SKM-1 treated with dmso at 0.1 percent for 144 hours (cell line): ENCODE results near the gene POLR2H.

Source experiments
- DNase-seq: peaks from one replicate; lab custom pipeline; 2025; ENCODE audit not compliant: unreplicated experiment; lab: John Stamatoyannopoulos, UW

Gene POLR2H

DNA sequence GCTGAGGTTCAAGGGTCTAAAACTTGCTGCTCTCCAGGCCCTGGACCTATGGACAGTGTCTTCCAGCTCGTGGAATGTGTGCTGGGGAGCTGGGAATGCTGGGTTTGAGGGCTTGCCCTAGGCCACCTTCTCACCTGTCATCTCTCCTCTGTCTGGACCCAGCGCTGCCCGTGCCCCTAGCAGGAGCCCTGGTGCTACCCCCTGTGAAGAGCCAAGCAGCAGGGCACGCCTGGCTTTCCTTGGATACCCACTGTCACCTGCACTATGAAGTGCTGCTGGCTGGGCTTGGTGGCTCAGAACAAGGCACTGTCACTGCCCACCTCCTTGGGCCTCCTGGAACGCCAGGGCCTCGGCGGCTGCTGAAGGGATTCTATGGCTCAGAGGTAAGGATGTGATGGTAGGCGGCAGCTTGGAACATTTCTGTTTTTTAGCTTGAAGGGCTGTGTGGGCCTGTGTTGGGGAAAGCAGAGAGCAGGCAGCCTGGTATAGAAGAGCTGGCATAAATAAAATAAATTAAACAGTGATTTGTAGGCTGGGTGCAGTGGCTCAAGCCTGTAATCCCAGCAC lies 23.4 kb downstream of the POLR2H start:
- DNase-seq = no peak

- DNase-seq = no peak
Measured at GRCh38 chr3:184386047-184386806, 24.7 kb downstream of the POLR2H start.

DNA sequence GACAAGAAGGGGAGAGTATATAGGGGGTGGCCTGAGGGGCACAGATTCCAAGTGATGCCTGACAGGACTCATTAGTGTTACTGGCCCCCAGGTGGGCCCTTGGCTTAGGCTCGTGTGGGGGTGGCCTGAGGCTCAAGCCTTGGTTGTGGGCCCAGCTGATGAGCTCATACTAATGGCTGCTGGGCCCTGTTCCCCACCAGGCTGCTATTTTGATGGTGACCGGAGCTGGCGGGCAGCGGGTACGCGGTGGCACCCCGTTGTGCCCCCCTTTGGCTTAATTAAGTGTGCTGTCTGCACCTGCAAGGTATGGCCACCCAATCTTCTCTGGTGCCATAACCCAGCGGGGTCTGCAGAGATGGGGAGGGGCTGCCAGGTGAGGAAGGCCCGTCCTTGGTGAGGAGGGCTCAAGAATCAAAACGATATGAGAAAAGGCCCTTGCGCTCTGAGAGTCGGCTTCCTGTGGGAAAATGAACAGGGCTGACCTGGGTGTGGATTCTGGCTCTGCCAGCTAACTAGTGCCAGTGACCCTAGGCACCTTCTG lies 25.7 kb downstream of the POLR2H start:
- no peak for DNase-seq

- no peak for DNase-seq
Measured at GRCh38 chr3:184388164-184388935, 26.8 kb downstream of the POLR2H start.

DNA sequence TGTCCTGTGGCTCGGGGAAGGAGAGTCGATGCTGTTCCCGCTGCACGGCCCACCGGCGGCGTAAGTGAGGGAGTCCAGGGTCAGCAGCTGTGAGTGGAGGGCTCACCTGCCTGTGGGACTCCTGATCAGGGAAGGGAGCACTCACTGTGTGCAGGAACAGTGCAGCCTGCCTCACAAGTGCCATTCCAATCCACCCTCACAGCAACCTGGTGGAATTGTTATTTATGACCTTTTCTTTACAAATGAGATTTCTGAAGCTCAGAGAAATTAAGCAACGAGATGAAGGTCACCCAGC lies 27.4 kb downstream of the POLR2H start:
- DNase-seq = no peak

DNA sequence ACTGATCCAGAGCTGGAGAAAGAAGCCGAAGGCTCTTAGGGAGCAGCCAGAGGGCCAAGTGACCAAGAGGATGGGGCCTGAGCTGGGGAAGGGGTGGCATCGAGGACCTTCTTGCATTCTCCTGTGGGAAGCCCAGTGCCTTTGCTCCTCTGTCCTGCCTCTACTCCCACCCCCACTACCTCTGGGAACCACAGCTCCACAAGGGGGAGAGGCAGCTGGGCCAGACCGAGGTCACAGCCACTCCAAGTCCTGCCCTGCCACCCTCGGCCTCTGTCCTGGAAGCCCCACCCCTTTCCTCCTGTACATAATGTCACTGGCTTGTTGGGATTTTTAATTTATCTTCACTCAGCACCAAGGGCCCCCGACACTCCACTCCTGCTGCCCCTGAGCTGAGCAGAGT lies 27.9 kb downstream of the POLR2H start:
- DNase-seq = no peak

DNA sequence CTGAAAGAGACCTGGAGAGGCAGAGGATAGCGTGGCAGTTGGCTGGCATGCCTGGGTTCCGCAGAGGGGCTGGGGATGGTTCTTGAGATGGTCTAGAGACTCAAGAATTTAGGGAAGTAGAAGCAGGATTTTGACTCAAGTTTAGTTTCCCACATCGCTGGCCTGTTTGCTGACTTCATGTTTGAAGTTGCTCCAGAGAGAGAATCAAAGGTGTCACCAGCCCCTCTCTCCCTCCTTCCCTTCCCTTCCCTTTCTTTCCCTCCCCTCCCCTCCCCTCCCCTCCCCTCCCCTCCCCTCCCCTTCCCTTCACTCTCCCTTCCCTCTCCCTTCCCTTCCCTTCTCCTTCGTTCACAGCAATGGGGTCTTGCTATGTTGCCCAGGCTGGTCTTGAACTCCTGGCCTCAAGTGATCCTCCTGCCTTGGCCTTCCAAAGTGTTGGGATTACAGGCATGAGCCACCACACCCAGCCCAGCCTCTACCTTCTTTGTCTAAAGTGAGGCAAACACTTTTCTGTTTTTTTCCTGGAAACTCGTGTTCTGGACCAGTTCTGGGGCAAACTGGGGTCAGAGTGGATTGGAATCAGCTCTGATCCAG lies 28.5 kb downstream of the POLR2H start:
- no peak for DNase-seq

- DNase-seq = no peak
Measured at GRCh38 chr3:184391266-184391665, 29.8 kb downstream of the POLR2H start.

DNA sequence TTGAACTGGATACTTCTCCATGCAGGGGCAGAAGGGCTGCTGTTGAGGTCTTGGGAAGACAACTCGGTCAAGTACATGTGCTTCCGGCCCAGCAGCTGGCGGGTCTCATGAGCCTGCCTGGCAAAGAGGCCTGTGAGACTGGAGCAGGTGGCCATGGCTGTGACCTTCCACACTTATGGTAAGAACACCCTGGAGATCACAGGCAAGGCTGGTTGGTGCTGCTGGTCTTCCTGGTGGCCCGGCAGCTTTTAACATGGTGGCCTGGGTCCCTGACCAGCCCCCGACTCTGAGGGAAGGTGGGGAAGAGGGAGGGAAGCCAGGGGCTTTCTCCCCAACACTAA lies 33.8 kb downstream of the POLR2H start:
- DNase-seq = no peak

- no peak for DNase-seq
Measured at GRCh38 chr3:184399410-184399809, 37.9 kb downstream of the POLR2H start.

- no peak for DNase-seq
Measured at GRCh38 chr3:184405075-184406030, 43.8 kb downstream of the POLR2H start.

GRCh38 chr3:184409331-184409926 lies 47.9 kb downstream of the POLR2H start:
- DNase-seq = no peak

DNA sequence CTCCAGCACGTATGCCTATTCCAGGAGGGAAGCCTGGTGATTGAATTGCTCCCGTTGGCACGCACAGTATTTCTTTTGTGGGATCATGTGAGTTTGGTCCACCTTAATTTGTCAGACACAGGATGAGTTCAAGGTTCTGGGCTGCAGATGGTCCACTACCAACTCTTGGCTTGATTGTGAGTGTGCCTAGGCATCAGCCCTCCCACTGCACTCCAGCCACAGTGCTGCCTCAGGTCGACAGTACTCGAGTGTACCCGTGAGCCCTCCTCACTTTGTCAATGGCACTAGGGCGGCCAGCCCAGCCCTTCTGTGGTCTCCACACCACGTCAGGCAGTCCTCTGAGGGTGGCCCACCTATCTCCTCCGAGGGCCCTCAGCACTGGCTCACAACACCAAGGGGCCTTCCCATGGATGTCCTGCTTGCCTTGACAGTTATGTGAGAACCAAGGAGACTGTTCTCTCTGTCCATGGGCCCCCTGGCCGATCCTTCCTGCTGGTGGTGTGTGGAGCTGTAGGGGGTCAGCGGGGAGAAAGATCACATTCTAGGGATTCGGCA lies 48.5 kb downstream of the POLR2H start:
- no peak for DNase-seq

GRCh38 chr3:184414418-184415202 lies 53.1 kb downstream of the POLR2H start:
- no peak for DNase-seq

DNA sequence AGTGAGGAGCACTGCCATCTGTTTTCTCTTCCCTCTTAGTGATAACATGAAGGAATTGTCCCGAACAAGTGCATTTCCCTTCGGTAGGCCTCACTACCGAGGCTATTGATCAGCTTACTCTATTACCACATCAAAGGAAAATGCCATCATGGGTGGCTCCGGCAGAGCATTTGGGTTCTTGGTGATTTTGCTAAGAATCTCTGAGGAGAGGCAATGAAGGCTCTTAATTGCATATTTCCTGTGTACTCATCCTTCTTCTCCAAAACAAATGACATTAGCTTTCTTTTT lies 53.6 kb downstream of the POLR2H start:
- no peak for DNase-seq

DNA sequence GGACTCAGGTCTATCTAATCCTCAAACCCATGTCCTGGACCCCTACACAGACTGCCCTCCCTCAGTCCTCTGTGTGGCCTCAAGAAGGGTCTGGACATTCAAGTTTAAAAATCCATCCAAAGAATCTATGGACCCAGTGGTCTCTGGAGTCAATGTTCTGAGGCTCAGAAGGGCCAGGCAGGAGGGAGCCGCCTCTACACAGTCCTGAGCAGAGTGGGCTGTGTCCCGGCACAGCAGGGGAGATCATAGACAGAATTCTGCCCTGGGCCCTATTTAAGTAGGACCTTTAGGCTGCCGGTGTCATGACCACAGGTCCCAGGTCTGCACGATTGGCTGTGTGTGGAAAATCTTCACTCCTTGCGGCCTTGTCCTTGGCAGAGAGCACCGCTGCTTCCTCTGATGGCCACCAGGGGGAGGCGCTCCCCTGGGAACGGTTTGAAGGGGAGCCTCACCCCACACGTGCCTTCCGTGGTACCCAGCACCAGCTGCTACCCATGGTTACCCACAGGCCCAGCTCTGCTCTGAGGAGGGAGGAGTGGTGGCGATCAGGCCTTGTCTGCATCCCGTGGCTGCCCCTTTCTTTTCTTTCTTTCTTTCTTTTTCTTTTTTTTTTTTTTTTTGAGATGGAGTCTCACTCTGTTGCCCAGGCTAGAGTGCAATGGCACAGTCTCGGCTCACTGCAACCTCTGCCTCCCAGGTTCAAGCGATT lies 56.3 kb downstream of the POLR2H start:
- peak; percentile 70 for DNase-seq
